ENCODE measurements around the gene TXLNA.
"Not testable (repeated sequence)": the region's sequence is repeated elsewhere in the genome, so short reads cannot be mapped to it uniquely, and the experiment has no call there.

Gene TXLNA

DNA sequence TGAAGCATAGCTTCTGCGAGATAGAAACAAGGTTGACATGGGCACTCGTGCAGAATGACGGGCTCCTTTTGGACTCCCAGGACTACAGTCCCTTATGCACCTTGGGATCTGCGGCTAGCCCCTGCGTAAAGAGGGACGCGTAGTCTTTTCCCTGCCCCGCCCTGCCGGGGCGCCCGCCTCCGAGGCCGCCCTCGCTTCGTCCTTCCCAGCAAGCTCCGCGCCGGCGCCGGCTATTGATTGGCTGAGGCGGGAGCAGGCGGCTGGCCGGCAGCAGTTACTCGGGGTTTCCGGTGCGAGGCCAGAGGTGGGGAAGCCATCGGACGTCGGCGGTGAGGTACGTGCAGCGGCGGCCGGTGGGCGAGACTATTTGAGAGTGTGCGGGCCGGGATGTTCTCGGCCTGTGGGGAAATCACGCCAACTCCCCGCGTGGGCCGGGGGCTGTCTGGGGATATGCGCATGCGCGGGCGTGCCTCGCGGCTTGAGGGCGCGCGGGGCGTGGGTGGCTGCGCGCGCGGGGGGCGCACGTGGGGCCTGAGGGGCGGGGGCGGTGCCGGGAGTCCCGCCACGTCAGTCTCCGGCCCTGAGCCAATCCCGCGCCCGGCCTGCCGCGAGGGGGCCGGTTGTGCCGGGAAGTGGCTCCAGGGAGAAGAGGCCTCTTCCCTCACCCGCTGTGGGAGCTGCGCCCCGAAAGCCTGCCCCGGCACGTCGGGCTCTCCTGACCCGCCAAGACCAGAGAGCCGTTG is at the start of gene TXLNA:
Gene TXLNA (plus strand): TSS at position 233 of the 743 bp plus-strand sequence. CDS start 671 bp downstream, outside the sequence.
- no peak for FAIRE-seq
- peak; percentile 53 for TF ChIP-seq POLR2A (IDR thresholded peaks at IDR 0.05; ENCODE audit: low read depth, low read length)

DNA sequence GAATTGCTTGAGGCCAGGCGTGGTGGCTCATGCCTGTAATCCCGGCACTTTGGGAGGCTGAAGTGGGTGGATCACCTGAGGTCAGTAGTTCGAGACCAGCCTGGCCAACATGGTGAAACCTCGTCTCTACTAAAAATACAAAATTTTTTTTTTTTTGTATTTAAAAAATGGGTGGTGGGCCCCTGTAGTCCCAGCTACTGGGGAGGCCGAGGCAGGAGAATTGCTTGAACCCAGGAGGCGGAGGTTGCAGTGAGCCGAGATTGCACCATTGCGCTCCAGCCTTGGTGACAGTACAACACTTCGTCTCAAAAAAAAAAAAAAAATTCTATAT is 45.6 kb upstream of the TXLNA start:
- not testable (repeated sequence) for DNase-seq (ENCODE audit: insufficient read length, low spot score); FAIRE-seq

More for the DNA sequence above, at the start of gene TXLNA:
- peak; percentile 93 for DNase-seq (ENCODE audit: insufficient read length, low spot score)

DNA sequence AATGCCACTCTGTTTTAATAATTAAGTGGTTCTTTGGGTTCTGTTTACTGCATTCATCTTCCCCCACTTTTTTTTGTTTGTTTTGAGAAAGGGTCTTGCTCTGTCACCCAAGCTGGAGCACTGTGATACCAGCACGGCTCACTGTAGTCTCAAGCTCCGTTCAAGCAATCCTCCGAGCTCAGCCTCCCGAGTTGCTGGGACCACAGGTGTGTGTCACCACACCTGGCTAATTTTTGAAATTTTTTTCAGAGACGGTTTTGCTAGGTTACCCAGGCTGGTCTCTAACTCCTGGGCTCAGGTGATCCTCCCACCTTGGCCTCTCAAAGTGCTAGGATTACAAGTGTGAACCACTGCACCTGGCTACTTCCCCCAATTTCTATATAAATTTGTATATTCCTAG is 42.4 kb upstream of the TXLNA start:
- no peak for FAIRE-seq
- no peak for TF ChIP-seq POLR2A (IDR thresholded peaks at IDR 0.05; ENCODE audit: low read depth, low read length)
- no peak for DNase-seq (ENCODE audit: insufficient read length, low spot score)

DNA sequence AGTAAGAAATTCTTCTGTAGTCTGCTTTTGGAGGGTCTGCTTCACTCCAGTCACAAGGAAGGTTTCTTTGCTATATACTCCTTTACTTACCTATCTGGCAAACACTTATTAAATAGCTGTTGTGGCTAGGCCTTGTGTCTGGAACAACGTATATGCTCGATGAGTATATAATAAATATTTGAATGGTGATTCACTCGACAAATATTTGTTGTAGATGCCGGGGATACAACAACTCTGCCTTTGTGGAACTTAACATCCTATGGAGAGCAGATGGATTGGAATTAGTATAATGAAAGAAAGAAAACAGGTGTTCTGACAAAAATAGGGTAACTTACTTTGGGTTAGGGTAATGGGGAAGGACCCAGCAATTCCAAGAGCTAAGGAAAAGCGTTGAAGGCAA is 40.5 kb upstream of the TXLNA start:
- peak; percentile 57 for FAIRE-seq
- peak; percentile 20 for DNase-seq (ENCODE audit: insufficient read length, low spot score)
- TF ChIP-seq POLR2A (IDR thresholded peaks at IDR 0.05; ENCODE audit: low read depth, low read length) = no peak

DNA sequence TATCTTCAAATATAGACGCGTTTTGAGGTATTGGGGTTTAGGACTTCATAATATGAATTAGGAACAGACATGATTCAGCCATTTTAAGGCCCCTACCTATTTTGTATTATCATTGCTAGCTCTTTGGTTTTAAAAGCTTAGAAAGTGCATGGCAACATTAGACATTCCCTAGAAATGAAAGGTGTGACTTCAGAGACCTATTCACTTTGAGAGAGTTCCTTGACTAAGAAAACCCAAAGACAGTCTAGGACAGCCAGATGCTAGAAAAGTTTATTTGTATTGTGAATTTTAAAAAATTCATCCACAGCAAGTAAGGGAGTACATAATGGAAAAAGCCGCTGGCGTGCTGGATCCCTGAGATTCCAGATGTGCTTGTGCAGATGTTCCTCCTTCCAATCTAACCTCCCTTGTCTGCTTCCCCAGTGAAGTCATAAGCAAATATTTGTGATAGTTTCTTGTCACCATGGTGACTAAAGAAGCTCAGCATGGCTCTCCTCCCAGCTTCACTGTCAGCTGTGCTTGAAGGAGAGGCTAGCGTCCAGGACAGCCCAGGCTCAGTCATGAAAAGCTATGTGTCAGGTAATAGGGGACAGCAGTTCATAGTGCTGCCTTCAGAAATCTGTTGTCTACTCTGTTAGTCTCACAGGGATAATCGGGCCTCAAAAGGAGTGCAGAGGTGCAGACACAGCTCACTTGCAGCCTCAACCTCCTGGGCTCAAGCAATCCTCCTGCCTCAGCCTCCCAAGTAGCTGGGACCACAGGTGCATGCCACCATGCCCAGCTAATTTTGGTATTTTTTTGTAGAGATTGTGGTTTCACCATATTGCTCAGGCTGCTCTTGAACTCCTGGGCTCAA is 36.8 kb upstream of the TXLNA start:
- DNase-seq (ENCODE audit: insufficient read length, low spot score) = peak; percentile 35
- no peak for TF ChIP-seq POLR2A (IDR thresholded peaks at IDR 0.05; ENCODE audit: low read depth, low read length)
- FAIRE-seq = peak; percentile 85

DNA sequence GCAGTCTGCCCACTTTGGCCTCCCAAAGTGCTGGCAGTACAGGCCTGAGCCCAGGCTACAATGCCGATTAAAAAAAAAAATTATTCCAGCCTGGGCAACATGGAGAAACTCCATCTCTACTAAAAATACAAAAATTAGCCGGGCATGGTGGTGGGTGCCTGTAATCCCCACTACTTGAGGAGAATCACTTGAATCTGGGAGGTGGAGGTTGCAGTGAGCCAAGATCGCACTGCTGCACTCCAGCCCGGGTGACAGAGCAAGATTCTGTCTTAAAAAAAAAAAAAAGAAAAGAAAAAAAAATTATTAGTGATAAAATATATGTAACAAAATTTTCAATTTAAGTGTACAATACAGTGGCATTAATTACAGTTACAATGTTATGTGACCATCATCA is 36.2 kb upstream of the TXLNA start:
- DNase-seq (ENCODE audit: insufficient read length, low spot score); FAIRE-seq: not testable (repeated sequence)

DNA sequence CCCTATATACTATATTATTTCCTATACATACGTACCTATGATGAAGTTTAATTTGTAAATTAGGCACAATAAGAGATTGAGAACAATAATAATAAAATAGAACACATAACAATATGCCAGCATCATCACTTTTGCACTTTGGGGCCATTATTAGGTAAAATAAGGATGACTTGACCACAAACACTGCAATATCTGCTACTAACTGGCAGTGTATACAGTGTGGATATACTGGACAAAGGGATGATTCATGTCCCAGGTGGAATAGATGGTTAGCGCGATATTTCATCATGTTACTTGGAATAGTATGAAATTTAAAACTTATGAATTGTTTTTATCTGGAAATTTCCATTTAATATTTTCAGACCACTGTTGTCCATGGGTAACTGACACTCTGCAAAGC is 35.4 kb upstream of the TXLNA start:
- DNase-seq (ENCODE audit: insufficient read length, low spot score) = no peak
- no peak for TF ChIP-seq POLR2A (IDR thresholded peaks at IDR 0.05; ENCODE audit: low read depth, low read length)
- no peak for FAIRE-seq

DNA sequence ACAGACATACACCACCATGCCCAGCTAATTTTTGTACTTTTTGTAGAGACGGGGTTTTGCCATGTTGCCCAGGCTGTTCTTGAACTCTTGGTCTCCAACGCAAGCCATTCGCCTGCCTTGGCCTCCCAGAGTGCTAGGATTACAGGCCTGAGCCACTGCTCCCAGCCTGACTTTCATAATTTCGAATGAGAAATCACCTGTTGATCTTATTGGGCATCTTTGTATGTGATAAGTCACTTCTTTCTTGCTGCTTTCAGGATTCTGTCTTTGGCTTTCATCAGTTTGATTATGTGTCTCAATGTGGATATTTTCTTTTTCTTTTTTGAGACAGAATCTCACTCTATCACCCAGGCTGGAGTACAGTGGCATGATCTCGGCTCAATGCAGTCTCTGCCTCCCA is 31.7 kb upstream of the TXLNA start:
- DNase-seq (ENCODE audit: insufficient read length, low spot score); FAIRE-seq: not testable (repeated sequence)

DNA sequence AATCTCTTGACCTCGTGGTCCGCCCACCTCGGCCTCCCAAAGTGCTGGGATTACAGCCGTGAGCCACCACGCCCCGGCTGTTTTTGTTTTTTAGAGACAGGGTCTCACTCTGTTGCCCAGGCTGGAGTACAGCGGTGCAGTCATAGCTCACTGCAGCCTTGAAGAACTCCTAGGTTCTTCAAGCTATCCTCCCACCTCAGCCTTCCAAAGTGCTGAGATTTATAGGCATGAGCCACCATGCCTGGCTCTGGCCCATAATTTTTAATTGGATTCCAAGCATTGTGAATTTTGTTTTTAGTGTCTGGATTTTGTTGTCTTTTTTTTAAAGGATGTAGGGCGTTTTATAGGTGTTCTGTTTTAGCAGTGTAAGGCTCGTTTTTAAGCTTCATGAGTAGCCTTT is 28.6 kb upstream of the TXLNA start:
- no peak for TF ChIP-seq POLR2A (IDR thresholded peaks at IDR 0.05; ENCODE audit: low read depth, low read length)
- FAIRE-seq (peak; percentile 52), DNase-seq (ENCODE audit: insufficient read length, low spot score) (no peak)

DNA sequence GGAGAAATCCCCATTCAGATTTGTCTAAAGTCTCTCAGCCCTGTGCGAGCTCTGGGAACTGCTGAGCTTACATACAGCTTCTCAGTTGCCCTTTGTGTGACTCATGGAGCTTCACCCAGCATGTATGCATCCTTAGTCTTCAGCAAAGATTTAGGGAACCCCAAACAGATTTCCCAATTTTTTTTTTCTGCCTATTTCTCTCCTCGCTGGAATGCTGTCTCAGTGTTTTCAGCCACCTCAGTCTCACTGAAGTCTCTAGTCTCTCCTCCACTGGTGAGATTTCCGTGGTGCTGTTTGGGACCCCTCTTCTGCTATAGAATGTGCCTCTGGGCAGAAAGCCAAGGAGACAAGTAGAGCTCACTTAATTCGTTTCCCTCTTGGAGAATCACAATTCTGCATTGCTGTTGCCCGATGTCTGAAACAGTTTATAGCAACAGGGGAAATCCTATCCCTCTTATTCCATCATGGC is 28.1 kb upstream of the TXLNA start:
- DNase-seq (ENCODE audit: insufficient read length, low spot score) (peak; percentile 51), FAIRE-seq (peak; percentile 80)
- no peak for TF ChIP-seq POLR2A (IDR thresholded peaks at IDR 0.05; ENCODE audit: low read depth, low read length)

DNA sequence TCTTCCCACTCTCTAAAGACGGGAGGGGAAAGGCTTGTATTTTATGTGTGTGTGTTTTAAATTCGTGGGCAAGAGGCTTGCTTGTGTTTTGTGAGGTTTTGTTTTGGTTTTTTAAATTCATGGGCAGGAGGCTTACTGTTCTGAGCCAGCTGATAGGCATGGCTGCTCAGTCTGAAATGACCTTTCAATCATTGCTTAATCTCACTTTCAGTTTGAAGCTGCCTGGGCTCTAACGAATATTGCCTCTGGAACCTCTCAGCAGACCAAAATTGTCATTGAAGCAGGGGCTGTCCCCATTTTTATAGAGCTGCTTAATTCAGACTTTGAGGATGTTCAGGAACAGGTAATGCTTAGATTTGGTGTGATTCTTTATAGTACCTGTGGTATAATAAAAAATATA is 20.3 kb upstream of the TXLNA start:
- TF ChIP-seq POLR2A (IDR thresholded peaks at IDR 0.05; ENCODE audit: low read depth, low read length) = no peak
- FAIRE-seq (no peak), DNase-seq (ENCODE audit: insufficient read length, low spot score) (no peak)

DNA sequence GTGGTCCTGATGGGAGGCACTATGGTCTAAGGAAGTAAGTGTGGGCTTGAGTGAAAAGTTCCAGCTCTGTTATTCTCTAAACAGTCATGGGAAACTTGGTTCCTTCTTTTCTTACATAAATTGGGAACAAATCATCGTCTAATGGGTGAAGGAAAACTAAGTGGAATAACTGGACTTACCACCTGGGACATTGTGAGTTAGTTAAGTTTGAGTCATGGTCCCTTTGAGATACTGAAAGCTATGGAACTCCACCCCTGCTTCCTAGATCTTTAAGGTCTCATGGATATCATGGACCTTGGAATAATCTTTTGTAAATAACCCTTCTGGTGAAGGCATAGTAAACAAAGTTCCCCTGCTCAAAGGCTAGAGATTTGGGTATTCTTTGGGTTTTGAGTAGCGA is 16.1 kb upstream of the TXLNA start:
- no peak for FAIRE-seq
- no peak for DNase-seq (ENCODE audit: insufficient read length, low spot score)
- no peak for TF ChIP-seq POLR2A (IDR thresholded peaks at IDR 0.05; ENCODE audit: low read depth, low read length)

DNA sequence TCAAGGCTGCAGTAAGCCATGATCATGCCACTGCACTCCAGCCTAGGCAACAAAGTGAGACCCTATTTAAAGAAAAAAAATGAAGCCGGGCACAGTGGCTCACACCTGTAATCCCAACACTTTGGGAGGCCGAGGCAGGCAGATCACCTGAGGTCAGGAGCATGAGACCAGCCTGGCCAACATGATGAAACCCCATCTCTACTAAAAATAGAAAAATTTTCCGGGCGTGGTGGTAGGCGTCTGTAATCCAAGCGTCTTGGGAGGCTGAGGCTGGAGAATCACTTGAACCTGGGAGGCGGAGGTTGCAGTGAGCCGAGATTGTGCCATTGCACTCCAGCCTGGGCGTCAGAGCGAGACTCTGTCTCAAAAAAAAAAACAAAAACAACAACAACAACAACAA is 13.8 kb upstream of the TXLNA start:
- not testable (repeated sequence) for FAIRE-seq; DNase-seq (ENCODE audit: insufficient read length, low spot score)

DNA sequence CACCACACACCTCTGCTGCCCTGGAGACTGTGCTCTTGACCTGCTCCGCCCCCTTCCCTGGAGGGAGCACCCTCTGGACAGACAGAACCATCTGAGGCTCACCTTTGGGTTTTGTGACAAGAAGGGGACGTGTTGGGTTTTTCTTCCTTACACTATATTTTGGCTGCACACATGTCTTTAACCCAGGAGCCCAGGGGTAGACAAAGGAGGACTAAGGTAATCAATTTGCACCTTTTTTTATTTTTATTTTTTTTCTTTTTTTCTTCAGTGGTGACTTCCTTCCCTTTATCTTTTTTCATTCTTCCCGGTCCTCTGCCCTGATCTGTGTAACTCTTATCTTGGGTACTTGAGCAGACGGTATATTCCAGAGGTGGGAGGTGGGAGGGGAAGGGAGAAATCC is 8.5 kb upstream of the TXLNA start:
- FAIRE-seq (no peak), DNase-seq (ENCODE audit: insufficient read length, low spot score) (no peak)
- TF ChIP-seq POLR2A (IDR thresholded peaks at IDR 0.05; ENCODE audit: low read depth, low read length) = no peak

All from H54 (cell line).